HG02588 (cell line): ENCODE measurements around the gene CTNND1.
A peak's percentile ranks its signal among the peaks of the same experiment; 100 is the strongest.

Source experiments
- ATAC-seq: cut with Tn5 transposase; IDR thresholded peaks from one replicate; pipeline ENCODE4 v1.9.1; 2021; ENCODE audit warnings: mild to moderate bottlenecking, moderate library complexity; ENCODE audit not compliant: unreplicated experiment

The CTNND1 gene

GRCh38 chr11:57758174-57758573, 3.4 kb upstream of the CTNND1 start:
- no peak for ATAC-seq

- ATAC-seq = no peak
These were observed 746 bp downstream of the CTNND1 start for GRCh38 chr11:57762235-57762861.

- ATAC-seq = no peak
These were observed 2.0 kb downstream of the CTNND1 start for GRCh38 chr11:57763568-57763967.

DNA sequence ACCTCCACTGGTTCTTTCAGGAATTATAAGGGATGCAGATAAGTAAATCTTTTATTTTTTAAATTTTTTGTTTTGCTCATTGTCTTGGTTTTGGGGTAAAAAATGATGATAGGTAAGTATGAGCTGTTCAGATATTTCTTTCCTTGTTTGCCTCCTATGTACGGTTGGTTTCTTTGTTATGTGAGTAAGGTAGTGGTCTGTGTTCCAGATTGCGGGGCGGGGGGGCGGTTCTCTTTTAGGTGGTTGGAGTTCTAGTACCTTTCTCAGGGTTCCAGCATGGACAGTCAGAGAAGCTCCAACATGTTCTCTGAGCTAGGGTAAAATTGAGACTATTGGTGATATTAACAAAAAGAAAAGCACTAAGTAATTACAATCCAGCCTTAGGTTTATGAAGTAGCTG, 2.4 kb downstream of the CTNND1 start:
- no peak for ATAC-seq

DNA sequence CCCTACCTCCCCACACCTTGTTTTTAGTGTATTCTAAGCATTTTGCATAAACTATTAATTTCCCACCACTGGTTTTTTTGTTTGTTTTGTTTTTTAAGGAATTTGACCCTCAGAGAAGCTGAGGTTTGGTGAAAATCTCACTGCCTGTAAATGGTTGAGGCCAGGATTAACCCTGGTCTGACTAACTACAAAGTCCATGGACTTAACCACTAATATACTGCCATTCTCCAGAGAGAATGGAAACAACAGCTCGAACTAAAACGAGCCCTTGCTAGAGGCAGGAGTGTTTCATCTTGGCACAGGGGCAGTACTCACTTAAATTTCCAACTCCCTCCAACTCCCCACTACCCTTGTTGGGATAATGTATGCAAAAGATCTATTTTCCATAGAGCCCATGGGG, 3.0 kb downstream of the CTNND1 start:
- no peak for ATAC-seq

DNA sequence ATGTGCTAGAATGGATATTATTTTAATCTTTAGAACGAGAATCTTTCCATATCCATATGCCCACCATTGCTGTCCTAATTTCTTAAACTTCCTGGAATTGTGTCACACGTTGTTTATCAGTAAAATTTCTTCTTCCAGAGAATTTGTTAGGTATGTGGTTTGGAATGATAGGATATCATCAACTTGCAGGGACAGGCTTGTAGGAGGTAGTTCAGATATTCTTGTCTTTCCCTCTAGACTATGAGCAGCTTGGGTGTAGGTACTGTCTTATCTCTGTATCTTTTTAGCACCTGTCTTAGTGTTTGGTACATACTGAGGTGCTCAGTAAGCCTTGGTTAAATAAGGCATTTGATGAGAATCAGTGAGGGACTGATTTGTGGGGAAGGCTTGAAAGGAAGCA, 3.4 kb downstream of the CTNND1 start:
- ATAC-seq = no peak

- no peak for ATAC-seq
These were observed 9.2 kb downstream of the CTNND1 start for GRCh38 chr11:57770793-57771192.

- no peak for ATAC-seq
These were observed 9.8 kb downstream of the CTNND1 start for GRCh38 chr11:57771365-57771764.

GRCh38 chr11:57772562-57772961, 11.0 kb downstream of the CTNND1 start:
- no peak for ATAC-seq

DNA sequence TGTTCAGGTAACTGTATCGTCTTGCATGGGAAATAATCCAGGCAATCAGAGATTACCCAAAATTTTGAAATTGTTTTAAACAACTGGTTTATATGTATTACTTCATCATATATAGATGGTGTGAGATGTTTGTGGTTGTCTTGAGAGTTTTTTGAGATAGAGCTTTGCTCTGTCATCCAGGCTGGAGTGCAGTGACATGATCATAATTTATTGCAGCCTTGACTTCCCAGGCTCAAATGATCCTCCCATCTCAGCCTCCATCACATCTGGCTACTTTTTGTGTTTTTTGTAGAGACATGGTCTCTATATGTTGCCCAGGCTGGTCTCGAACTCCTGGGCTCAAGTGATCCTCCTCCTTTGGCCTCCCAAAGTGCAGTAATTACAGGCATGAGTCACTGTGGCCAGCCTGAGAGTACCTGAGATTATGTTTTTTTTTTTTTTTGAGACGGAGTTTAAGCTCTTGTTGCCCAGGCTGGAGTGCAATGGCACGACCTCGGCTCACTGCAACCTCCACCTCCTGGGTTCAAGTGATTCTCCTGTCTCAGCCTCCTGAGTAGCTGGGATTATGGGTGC, 11.5 kb downstream of the CTNND1 start:
- no peak for ATAC-seq

DNA sequence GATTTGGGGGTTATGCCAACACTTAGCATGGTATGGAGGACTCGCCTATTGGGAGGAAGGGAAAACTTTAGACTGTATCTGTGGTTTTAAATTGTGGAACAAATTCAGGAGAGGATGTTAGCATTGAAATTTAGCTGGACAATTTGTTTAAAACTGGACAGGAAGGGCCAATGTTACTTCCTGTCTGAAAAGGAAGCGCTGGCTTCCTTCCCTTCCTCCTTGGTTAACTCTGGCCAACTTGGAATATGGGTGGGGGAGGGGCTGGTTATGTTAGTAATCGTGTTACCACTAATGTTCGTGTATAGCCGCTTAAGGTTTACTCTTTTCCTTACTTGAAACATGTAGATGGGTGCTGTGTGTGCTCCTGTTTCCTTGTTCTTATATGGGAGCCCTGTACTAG, 13.9 kb downstream of the CTNND1 start:
- ATAC-seq = no peak

- no peak for ATAC-seq
These were observed 14.5 kb downstream of the CTNND1 start for GRCh38 chr11:57776031-57776521.

GRCh38 chr11:57776577-57777210, 15.1 kb downstream of the CTNND1 start:
- no peak for ATAC-seq

DNA sequence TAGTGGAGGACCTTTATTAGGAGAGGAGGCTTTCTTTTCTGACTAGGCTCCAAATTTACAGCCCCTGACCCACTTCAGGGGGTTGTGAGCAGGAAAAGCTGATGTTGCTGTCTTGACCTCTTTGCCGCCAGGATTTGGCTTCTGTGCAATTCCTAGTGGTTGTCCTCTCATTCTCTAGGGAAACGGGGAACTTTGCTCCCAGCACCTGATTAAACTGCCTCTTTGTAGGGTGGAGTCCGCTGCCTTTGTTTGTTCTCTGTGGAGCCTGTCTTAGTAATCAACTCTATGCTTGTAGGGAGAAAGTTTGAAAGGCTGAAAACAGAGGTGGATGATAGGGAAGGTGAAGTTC, 16.3 kb downstream of the CTNND1 start:
- no peak for ATAC-seq

- ATAC-seq = no peak
These were observed 16.9 kb downstream of the CTNND1 start for GRCh38 chr11:57778318-57779037.

- ATAC-seq = no peak
These were observed 17.7 kb downstream of the CTNND1 start for GRCh38 chr11:57779276-57779675.

DNA sequence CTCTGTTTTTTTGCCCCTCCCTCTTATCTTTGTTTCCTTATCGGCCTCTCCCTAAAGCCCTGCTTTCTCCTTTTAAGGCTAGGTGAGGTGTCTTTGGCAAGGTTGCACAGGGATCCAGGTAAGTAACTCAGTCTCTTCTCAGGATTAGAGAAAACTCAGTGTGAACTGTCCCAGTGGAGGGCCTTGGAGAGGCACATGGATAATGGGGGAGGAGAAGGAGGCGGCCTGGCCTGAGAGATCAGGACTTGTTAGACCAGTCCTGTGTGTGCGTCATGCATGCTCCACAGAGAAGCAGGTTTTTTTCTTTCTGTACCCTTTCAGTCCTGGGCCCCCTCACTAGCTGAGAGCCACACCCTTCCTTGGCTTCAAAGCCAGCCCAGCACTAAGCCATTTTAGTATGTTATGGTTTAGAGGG, 19.9 kb downstream of the CTNND1 start:
- ATAC-seq = no peak

- no peak for ATAC-seq
These were observed 23.5 kb downstream of the CTNND1 start for GRCh38 chr11:57785072-57785471.

- no peak for ATAC-seq
These were observed 24.8 kb downstream of the CTNND1 start for GRCh38 chr11:57786436-57786835.

- ATAC-seq = no peak
These were observed 25.5 kb downstream of the CTNND1 start for GRCh38 chr11:57787006-57787604.

DNA sequence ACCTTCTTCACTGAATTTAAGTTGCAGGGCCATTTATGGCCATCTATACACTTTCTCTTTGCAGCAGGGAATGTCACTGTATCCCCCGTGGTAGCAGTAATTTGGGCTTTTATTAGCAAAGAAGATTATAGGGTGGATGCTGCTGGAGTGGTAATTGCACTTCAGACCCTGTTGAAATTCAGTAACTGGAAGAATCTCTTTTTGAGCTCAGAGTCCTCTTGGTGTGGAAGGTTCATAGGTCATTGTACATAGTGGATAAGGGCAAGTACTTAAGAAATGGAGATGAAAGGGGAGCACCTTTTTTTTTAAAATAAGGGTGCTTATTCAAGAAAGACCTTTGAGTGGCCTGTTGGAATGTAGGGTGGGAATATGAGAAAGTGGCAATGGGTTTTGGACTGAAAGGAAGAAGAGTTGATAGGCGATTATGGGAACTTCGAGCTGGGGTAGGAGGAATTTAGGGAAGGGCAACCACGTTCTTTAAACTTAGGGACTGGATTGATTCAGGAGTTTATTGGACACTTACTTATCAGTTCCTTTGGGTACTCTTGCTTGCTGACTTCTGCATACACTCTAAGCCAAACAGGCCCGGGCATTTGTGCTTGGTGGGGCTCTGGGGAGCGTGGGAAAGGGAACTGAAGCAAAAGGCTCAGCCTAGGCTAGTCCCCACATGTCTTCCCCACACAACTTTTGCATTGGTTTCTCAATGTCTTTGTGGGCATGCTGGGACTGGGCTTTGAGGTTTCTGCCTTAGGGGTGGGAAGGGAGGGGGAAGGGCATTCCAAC, 26.5 kb downstream of the CTNND1 start:
- peak; percentile 44 for ATAC-seq
